ENCODE results near the gene STARD3NL. TPM values are rescaled to one million over a fixed set of nuclear protein-coding genes. Genes with fewer than 3 reads are reported as not detected.

STARD3NL gene
- polyA plus RNA-seq, 1 donor (not counting 4 experiments of a cell fraction or from before 2014, with no cell fraction given), result 45.1 TPM

DNA sequence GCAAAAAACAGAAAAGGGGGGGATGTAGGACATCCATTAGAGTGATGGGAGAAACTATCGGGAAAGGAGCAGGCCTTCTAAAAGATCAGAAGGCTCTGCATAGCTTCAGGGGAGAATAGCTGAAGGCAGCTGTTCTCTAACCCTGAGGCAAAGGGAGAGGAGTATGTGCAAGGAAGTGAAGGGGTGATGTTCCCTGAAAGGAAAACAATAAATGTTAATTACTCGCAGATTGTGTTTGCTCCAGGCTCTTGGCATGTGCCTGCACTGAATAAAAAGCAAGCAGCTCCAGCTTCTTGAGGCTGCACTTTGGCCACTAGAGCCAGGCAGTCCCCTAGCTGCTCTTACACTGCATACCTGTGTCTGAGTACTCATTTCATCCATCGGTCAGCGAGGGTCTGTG lies 14.4 kb upstream of the STARD3NL start:
- no peak overlapping the region for H3K4me2 ChIP-seq (ENCODE audit: control insufficient read depth, extremely low read depth, insufficient read depth, low read depth, low read length)
- no peaks in the 10 kb centered on the region for H3K9me1 ChIP-seq (ENCODE audit: control insufficient read depth, extremely low read depth, insufficient read depth, low read length)
- no peaks in the 10 kb centered on the region for H3K36me3 ChIP-seq (ENCODE audit: control insufficient read depth in 2 of 2, extremely low read depth in 1 of 2, insufficient read depth in 2 of 2, low read length in 2 of 2)
- no peak for TF ChIP-seq EZH2 (IDR thresholded peaks at IDR 0.05; ENCODE audit: low read length)
- H3K27me3 ChIP-seq (ENCODE audit: control insufficient read depth, extremely low read depth, insufficient read depth, low read length), result no peaks in the 10 kb centered on the region
- no peak for FAIRE-seq
- H3K4me1 ChIP-seq (ENCODE audit: control insufficient read depth, extremely low read depth, insufficient read depth, low read length), result no peaks in the 10 kb centered on the region
- no peaks in the 10 kb centered on the region for H4K20me1 ChIP-seq (ENCODE audit: control insufficient read depth, extremely low read depth, insufficient read depth, low read length)
- H3K9me3 ChIP-seq (ENCODE audit: control insufficient read depth, low read depth, low read length), result no peaks in the 10 kb centered on the region
- dilution Hi-C loops (cut with MboI; ENCODE audit: extremely low pct_ligation_motif_present, low sequenced_read_pairs), result no loop called here
- H3K27ac ChIP-seq (ENCODE audit: control insufficient read depth, insufficient read depth, low read length), result no peak overlapping the region
- no peak overlapping the region for H3K9ac ChIP-seq (ENCODE audit: control insufficient read depth, extremely low read depth, insufficient read depth, low read length)
- no peak overlapping the region for H3K4me3 ChIP-seq (ENCODE audit: control insufficient read depth in 2 of 3, extremely low read depth in 1 of 3, insufficient read depth in 2 of 3, low read depth in 1 of 3, low read length in 3 of 3)
- no peak overlapping the region for H2AFZ ChIP-seq (ENCODE audit: control insufficient read depth, low read length)
- DNase-seq (ENCODE audit: low read depth, low spot score), result no peak
- no peaks in the 10 kb centered on the region for H3K79me2 ChIP-seq (ENCODE audit: control insufficient read depth, insufficient read depth, low read length)

DNA sequence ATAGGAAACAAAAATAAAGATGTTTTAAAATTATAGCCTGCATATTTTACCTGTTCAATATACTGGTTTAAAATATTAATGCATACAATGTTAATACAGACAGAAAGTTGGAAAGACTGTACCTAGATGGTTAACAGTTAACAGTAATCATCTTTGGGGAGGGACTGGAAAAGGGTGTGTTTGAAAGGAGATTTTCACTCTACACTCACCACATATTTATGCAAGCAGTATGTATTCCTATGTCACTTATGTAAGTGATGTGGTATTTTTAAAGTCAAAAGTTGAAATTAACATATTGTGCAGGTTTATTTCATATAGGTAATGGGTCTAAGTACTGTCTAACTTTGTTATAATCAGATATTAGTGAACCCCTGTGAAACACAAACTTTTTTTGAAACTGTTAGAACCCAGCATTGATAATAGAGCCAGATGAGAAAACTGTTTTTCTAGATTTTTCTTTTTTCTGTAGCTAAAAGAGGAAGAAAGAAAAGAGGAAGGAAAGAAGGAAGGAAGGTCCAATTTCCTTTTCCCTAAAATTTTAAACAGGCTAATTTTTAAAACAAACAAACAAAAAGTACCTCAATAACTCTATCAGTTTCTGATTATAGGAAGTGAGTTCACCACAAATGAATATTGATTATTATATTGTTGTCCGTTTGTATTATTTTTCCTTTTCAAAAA lies 9.0 kb upstream of the STARD3NL start:
- H3K4me2 ChIP-seq (ENCODE audit: control insufficient read depth, extremely low read depth, insufficient read depth, low read depth, low read length), result no peak overlapping the region
- H3K27me3 ChIP-seq (ENCODE audit: control insufficient read depth, extremely low read depth, insufficient read depth, low read length), result no peaks in the 10 kb centered on the region
- no peaks in the 10 kb centered on the region for H4K20me1 ChIP-seq (ENCODE audit: control insufficient read depth, extremely low read depth, insufficient read depth, low read length)
- no peaks in the 10 kb centered on the region for H3K4me1 ChIP-seq (ENCODE audit: control insufficient read depth, extremely low read depth, insufficient read depth, low read length)
- TF ChIP-seq, protein P1, sequence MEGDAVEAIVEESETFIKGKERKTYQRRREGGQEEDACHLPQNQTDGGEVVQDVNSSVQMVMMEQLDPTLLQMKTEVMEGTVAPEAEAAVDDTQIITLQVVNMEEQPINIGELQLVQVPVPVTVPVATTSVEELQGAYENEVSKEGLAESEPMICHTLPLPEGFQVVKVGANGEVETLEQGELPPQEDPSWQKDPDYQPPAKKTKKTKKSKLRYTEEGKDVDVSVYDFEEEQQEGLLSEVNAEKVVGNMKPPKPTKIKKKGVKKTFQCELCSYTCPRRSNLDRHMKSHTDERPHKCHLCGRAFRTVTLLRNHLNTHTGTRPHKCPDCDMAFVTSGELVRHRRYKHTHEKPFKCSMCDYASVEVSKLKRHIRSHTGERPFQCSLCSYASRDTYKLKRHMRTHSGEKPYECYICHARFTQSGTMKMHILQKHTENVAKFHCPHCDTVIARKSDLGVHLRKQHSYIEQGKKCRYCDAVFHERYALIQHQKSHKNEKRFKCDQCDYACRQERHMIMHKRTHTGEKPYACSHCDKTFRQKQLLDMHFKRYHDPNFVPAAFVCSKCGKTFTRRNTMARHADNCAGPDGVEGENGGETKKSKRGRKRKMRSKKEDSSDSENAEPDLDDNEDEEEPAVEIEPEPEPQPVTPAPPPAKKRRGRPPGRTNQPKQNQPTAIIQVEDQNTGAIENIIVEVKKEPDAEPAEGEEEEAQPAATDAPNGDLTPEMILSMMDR (optimal IDR thresholded peaks at IDR 0.05 in 1 of 3, IDR thresholded peaks at IDR 0.05 in 1 of 3, conservative IDR thresholded peaks at IDR 0.05 in 1 of 3; ENCODE audit: extremely low read depth in 1 of 3, insufficient read depth in 2 of 3, low read length in 3 of 3), result no peak
- no peak for TF ChIP-seq EZH2 (IDR thresholded peaks at IDR 0.05; ENCODE audit: low read length)
- dilution Hi-C loops (cut with MboI; ENCODE audit: extremely low pct_ligation_motif_present, low sequenced_read_pairs), result no loop called here
- H3K4me3 ChIP-seq (ENCODE audit: control insufficient read depth in 2 of 3, extremely low read depth in 1 of 3, insufficient read depth in 2 of 3, low read depth in 1 of 3, low read length in 3 of 3), result no peak overlapping the region
- no peaks in the 10 kb centered on the region for H3K9me1 ChIP-seq (ENCODE audit: control insufficient read depth, extremely low read depth, insufficient read depth, low read length)
- no peaks in the 10 kb centered on the region for H3K9me3 ChIP-seq (ENCODE audit: control insufficient read depth, low read depth, low read length)
- no peak overlapping the region for H2AFZ ChIP-seq (ENCODE audit: control insufficient read depth, low read length)
- no peaks in the 10 kb centered on the region for H3K79me2 ChIP-seq (ENCODE audit: control insufficient read depth, insufficient read depth, low read length)
- H3K9ac ChIP-seq (ENCODE audit: control insufficient read depth, extremely low read depth, insufficient read depth, low read length), result no peak overlapping the region
- H3K27ac ChIP-seq (ENCODE audit: control insufficient read depth, insufficient read depth, low read length), result no peak overlapping the region
- no peak for DNase-seq (ENCODE audit: low read depth, low spot score)
- FAIRE-seq, result no peak
- H3K36me3 ChIP-seq (ENCODE audit: control insufficient read depth in 2 of 2, extremely low read depth in 1 of 2, insufficient read depth in 2 of 2, low read length in 2 of 2), result no peaks in the 10 kb centered on the region

DNA sequence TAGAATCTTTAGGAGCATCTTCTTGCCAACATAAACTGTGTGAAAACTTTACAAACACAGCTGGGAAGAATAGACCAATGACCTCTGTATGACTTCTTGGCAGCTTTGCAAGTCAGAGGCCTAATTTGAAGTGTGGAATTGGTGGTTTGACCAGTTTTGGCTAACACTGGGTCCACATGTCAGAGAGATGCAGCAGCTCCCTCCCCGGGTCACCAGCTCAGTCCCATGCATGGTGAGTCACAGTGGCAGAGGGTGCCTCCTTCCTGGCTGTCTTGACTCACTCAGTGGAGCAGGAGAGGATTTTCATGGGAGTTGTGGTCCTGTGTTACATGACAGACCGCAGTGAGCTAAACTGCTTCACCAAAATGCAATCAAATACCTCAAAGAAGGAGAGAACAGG lies 8.2 kb upstream of the STARD3NL start:
- Histone ChIP-seq H3K36me3 (ENCODE audit: control insufficient read depth in 2 of 2, extremely low read depth in 1 of 2, insufficient read depth in 2 of 2, low read length in 2 of 2) (no peaks in the 10 kb centered on the region), H3K4me1 (ENCODE audit: control insufficient read depth, extremely low read depth, insufficient read depth, low read length) (no peaks in the 10 kb centered on the region), H3K4me2 (ENCODE audit: control insufficient read depth, extremely low read depth, insufficient read depth, low read depth, low read length) (no peak overlapping the region), H2AFZ (ENCODE audit: control insufficient read depth, low read length) (no peak overlapping the region), H3K4me3 (ENCODE audit: control insufficient read depth in 2 of 3, extremely low read depth in 1 of 3, insufficient read depth in 2 of 3, low read depth in 1 of 3, low read length in 3 of 3) (no peak overlapping the region), H3K27me3 (ENCODE audit: control insufficient read depth, extremely low read depth, insufficient read depth, low read length) (no peaks in the 10 kb centered on the region), H3K9ac (ENCODE audit: control insufficient read depth, extremely low read depth, insufficient read depth, low read length) (no peak overlapping the region), H3K9me3 (ENCODE audit: control insufficient read depth, low read depth, low read length) (no peaks in the 10 kb centered on the region), H3K9me1 (ENCODE audit: control insufficient read depth, extremely low read depth, insufficient read depth, low read length) (no peaks in the 10 kb centered on the region), H4K20me1 (ENCODE audit: control insufficient read depth, extremely low read depth, insufficient read depth, low read length) (no peaks in the 10 kb centered on the region), H3K79me2 (ENCODE audit: control insufficient read depth, insufficient read depth, low read length) (no peaks in the 10 kb centered on the region), H3K27ac (ENCODE audit: control insufficient read depth, insufficient read depth, low read length) (no peak overlapping the region)
- FAIRE-seq (no peak), DNase-seq (ENCODE audit: low read depth, low spot score) (no peak)
- no peak for TF ChIP-seq EZH2 (IDR thresholded peaks at IDR 0.05; ENCODE audit: low read length)
- TF ChIP-seq, protein P1 (optimal IDR thresholded peaks at IDR 0.05 in 1 of 3, IDR thresholded peaks at IDR 0.05 in 1 of 3, conservative IDR thresholded peaks at IDR 0.05 in 1 of 3; ENCODE audit: extremely low read depth in 1 of 3, insufficient read depth in 2 of 3, low read length in 3 of 3), result no peak
- dilution Hi-C loops (cut with MboI; ENCODE audit: extremely low pct_ligation_motif_present, low sequenced_read_pairs), result no loop called here

Data from keratinocyte (primary cell).